ENCODE measurements around the gene NKAPD1. TPM values are rescaled to one million over a fixed set of nuclear protein-coding genes. Genes with fewer than 3 reads are reported as not detected.

The NKAPD1 gene
- total and polyA plus RNA-seq, 9 of the 15 experiments (the other 6 are each of a cell fraction or from before 2014, with no cell fraction given) = 14.1 to 73.5 (median 29.3) TPM

DNA sequence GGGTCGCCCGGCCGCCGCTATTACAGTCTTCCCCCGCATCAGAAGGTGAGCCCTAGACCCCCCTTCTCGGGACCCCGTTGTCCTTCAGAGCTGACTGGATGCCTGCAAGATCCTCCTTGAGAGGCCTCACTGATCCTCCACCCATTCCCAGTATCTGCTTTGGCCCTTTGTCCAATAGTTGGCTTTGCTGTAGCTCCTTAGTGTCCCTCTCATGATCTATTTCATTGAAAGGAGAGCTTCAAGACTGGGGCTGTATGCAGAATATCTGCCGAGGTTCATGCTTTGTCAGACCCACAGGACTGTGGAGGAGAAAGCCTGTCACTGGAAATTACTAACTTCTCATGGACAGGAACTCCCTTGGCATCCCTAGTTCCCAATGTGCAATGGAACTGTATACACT lies 48.4 kb upstream of the NKAPD1 start (continued):
- no peak for TF ChIP-seq ZNF75A (CRISPR knock-in tag; IDR thresholded peaks at IDR 0.05)
- TF ChIP-seq EGR1 (conservative IDR thresholded peaks at IDR 0.05) = no peak
- peak; percentile 44 for TF ChIP-seq SAP30 (IDR thresholded peaks at IDR 0.05; ENCODE audit: borderline replicate concordance, insufficient read depth, low read depth, low read length, poor library complexity, severe bottlenecking)
- no peak for TF ChIP-seq ZNF507 (tag; conservative IDR thresholded peaks at IDR 0.05)
- TF ChIP-seq HMGN3 (IDR thresholded peaks at IDR 0.05; ENCODE audit: borderline replicate concordance, extremely low read depth, insufficient read length, low read depth, low read length) = no peak
- no peak for TF ChIP-seq ZNF780A (CRISPR knock-in tag; IDR thresholded peaks at IDR 0.05)
- TF ChIP-seq, protein P1, sequence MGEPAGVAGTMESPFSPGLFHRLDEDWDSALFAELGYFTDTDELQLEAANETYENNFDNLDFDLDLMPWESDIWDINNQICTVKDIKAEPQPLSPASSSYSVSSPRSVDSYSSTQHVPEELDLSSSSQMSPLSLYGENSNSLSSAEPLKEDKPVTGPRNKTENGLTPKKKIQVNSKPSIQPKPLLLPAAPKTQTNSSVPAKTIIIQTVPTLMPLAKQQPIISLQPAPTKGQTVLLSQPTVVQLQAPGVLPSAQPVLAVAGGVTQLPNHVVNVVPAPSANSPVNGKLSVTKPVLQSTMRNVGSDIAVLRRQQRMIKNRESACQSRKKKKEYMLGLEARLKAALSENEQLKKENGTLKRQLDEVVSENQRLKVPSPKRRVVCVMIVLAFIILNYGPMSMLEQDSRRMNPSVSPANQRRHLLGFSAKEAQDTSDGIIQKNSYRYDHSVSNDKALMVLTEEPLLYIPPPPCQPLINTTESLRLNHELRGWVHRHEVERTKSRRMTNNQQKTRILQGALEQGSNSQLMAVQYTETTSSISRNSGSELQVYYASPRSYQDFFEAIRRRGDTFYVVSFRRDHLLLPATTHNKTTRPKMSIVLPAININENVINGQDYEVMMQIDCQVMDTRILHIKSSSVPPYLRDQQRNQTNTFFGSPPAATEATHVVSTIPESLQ (CRISPR knock-in tag; IDR thresholded peaks at IDR 0.05) = no peak
- TF ChIP-seq, protein P2, sequence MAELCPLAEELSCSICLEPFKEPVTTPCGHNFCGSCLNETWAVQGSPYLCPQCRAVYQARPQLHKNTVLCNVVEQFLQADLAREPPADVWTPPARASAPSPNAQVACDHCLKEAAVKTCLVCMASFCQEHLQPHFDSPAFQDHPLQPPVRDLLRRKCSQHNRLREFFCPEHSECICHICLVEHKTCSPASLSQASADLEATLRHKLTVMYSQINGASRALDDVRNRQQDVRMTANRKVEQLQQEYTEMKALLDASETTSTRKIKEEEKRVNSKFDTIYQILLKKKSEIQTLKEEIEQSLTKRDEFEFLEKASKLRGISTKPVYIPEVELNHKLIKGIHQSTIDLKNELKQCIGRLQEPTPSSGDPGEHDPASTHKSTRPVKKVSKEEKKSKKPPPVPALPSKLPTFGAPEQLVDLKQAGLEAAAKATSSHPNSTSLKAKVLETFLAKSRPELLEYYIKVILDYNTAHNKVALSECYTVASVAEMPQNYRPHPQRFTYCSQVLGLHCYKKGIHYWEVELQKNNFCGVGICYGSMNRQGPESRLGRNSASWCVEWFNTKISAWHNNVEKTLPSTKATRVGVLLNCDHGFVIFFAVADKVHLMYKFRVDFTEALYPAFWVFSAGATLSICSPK (IDR thresholded peaks at IDR 0.05; ENCODE audit: borderline replicate concordance) = no peak
- no peak for TF ChIP-seq ARHGAP35 (IDR thresholded peaks at IDR 0.05; ENCODE audit: partially characterized antibody)
- 0 out of 2 replicates have a peak, but pooled peaks have one; percentile 32 for TF ChIP-seq KAT7 (CRISPR knock-in tag; IDR thresholded peaks at IDR 0.05; ENCODE audit: borderline replicate concordance)
- no peak for TF ChIP-seq ELF4 (CRISPR knock-in tag; IDR thresholded peaks at IDR 0.05)
- no peak for TF ChIP-seq ETV6 (IDR thresholded peaks at IDR 0.05; ENCODE audit: borderline replicate concordance in 1 of 2, low read depth in 2 of 2, low read length in 1 of 2)
- 0 out of 2 replicates have a peak, but pooled peaks have one; percentile 45 for TF ChIP-seq ETV6 (CRISPR knock-in tag; IDR thresholded peaks at IDR 0.05; ENCODE audit: borderline replicate concordance)
- no peak for TF ChIP-seq KDM1A (IDR thresholded peaks at IDR 0.05)
